OCI-LY7 (cell line): ENCODE results near the gene TGFBR1. TPM values are rescaled to one million over a fixed set of nuclear protein-coding genes. Genes with fewer than 3 reads are reported as not detected.

Source experiments
- BruUV-seq: library from RNA; stranded (reverse); fragments of 400-500 nt; replicated peaks from 2 replicates; lab custom pipeline; 2021; lab: Mats Ljungman, UMichigan
- CTCF ChIA-PET: fragments of 300-600 bp; sonication (Branson Sonifier 250); formaldehyde crosslinking; loops from one replicate; lab custom pipeline; 2022; ENCODE audit warnings: antibody characterized with exemption; ENCODE audit not compliant: unreplicated experiment; lab: Charles Lee
- POLR2A ChIA-PET: fragments of 300-600 bp; sonication (Branson Sonifier 250); formaldehyde crosslinking; loops from one replicate; lab custom pipeline; 2022; ENCODE audit warnings: antibody characterized with exemption; lab: Charles Lee
- DNase-seq: peaks from one replicate; pipeline ENCODE4 v3.0.0-alpha.2; 2015; ENCODE audit warnings: low spot score
- H2AFZ ChIP-seq: fragments of 200-600 bp; sonication (generic), shearing (Covaris generic); 2 replicates; pipeline ENCODE4 v1.6.1; 2014; ENCODE audit warnings: mild to moderate bottlenecking, antibody characterized with exemption, low read length, moderate library complexity
- H3K27ac ChIP-seq: fragments of 200-600 bp; sonication (generic); 2 replicates; pipeline ENCODE4 v1.5.1; 2014; ENCODE audit warnings: mixed run types, low read depth, mild to moderate bottlenecking, moderate library complexity, low read length, inconsistent platforms; ENCODE audit not compliant: poor library complexity, severe bottlenecking
- H3K36me3 ChIP-seq: fragments of 200-600 bp; sonication (generic); 2 replicates; pipeline ENCODE4 v1.6.1; 2014; ENCODE audit warnings: mild to moderate bottlenecking, antibody characterized with exemption, low read length, moderate library complexity, mixed read lengths; ENCODE audit not compliant: insufficient read depth
- H3K4me1 ChIP-seq: fragments of 200-600 bp; sonication (generic); 2 replicates; pipeline ENCODE4 v1.5.1; 2014; ENCODE audit warnings: mild to moderate bottlenecking, low read length; ENCODE audit not compliant: insufficient read depth, poor library complexity, severe bottlenecking
- H3K4me2 ChIP-seq: fragments of 200-600 bp; sonication (generic); 2 replicates; pipeline ENCODE4 v1.6.1; 2014; ENCODE audit warnings: mild to moderate bottlenecking, low read length
- H3K4me3 ChIP-seq: fragments of 200-600 bp; sonication (generic); 2 replicates; pipeline ENCODE4 v1.5.1; 2014; ENCODE audit warnings: mild to moderate bottlenecking, low read depth, low read length; ENCODE audit not compliant: poor library complexity, severe bottlenecking
- H3K79me2 ChIP-seq: fragments of 200-600 bp; sonication (generic); 2 replicates; pipeline ENCODE4 v1.6.1; 2016; ENCODE audit warnings: low read depth, mild to moderate bottlenecking, low read length, moderate library complexity, mixed read lengths; ENCODE audit not compliant: insufficient read depth
- H3K9me2 ChIP-seq: fragments of 200-600 bp; sonication (generic); 2 replicates; pipeline ENCODE4 v1.6.1; 2016; ENCODE audit warnings: mild to moderate bottlenecking, low read length, mixed read lengths; ENCODE audit not compliant: insufficient read depth
- H3K9me3 ChIP-seq: fragments of 200-600 bp; sonication (generic); 2 replicates; pipeline ENCODE4 v1.6.1; 2014; ENCODE audit warnings: mild to moderate bottlenecking, mixed run types, low read length, mixed read lengths
- H4K20me1 ChIP-seq: fragments of 200-600 bp; sonication (generic); 2 replicates; pipeline ENCODE4 v1.6.1; 2014; ENCODE audit warnings: mild to moderate bottlenecking, antibody characterized with exemption, low read length, moderate library complexity, mixed read lengths; ENCODE audit not compliant: insufficient read depth
- EZH2phosphoT487 ChIP-seq: fragments of 200-600 bp; sonication (generic); IDR thresholded peaks from 2 replicates; pipeline ENCODE4 v1.6.1; 2018; ENCODE audit warnings: low read depth, borderline replicate concordance, mild to moderate bottlenecking, mixed run types, antibody characterized with exemption, low read length, moderate library complexity, mixed read lengths
- intact Hi-C: fragments of 100-400 bp; cut with micrococcal nuclease; formaldehyde crosslinking; loops from one replicate; pipeline ENCODE4 v1.10.0; 2022; ENCODE audit not compliant: unreplicated experiment
- total RNA-seq, 2 experiments: library from RNA; depleted of rRNA in 1 of 2; stranded (reverse); fragments of >200 nt in 1 of 2; shearing (Covaris generic) in 1 of 2; gene quantifications; 2 replicates each; pipeline ENCODE4 v1.2.3, GENCODE V29; 2014 to 2022
- TF ChIP-seq, protein P1 (sequence below): fragments of 200-600 bp; sonication (generic); conservative IDR thresholded peaks from 2 replicates; pipeline ENCODE4 v1.5.1; 2014; ENCODE audit warnings: mild to moderate bottlenecking, antibody characterized with exemption, low read length, moderate library complexity, mixed read lengths

The TGFBR1 gene
- total RNA-seq, 2 experiments from 2014 or later = 13.6 to 36.7 TPM

DNA sequence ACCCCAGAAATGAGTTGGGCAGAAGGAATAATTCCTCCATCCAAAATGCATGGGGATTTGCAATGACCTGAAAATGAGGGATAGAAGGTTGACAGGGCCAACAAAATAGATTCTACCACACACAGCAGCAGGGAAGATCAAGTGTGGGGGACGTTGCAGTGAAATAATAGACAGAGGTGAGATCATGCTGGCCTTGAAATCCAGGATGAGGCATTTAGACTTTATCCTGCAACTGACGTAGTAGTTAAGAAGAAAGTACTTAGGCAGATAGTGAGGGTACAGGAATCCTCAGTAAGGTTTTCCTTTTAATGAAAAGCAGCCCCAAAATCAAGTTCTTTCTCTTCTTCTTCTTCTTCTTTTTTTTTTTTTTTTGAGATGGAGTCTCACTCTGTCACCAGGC, 31.6 kb upstream of the TGFBR1 start:
- no peak for TF ChIP-seq EZH2phosphoT487
- TF ChIP-seq, protein P1, sequence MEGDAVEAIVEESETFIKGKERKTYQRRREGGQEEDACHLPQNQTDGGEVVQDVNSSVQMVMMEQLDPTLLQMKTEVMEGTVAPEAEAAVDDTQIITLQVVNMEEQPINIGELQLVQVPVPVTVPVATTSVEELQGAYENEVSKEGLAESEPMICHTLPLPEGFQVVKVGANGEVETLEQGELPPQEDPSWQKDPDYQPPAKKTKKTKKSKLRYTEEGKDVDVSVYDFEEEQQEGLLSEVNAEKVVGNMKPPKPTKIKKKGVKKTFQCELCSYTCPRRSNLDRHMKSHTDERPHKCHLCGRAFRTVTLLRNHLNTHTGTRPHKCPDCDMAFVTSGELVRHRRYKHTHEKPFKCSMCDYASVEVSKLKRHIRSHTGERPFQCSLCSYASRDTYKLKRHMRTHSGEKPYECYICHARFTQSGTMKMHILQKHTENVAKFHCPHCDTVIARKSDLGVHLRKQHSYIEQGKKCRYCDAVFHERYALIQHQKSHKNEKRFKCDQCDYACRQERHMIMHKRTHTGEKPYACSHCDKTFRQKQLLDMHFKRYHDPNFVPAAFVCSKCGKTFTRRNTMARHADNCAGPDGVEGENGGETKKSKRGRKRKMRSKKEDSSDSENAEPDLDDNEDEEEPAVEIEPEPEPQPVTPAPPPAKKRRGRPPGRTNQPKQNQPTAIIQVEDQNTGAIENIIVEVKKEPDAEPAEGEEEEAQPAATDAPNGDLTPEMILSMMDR = no peak
- H3K27ac ChIP-seq = no peak overlapping the region
- no peaks in the 10 kb centered on the region for H3K36me3 ChIP-seq
- intact Hi-C loops = no loop called here
- H3K4me2 ChIP-seq = no peak overlapping the region
- CTCF ChIA-PET = no interaction called here
- no peaks in the 10 kb centered on the region for H4K20me1 ChIP-seq
- DNase-seq = no peak
- BruUV-seq = no TSS peak
- H3K4me3 ChIP-seq = no peak overlapping the region
- H2AFZ ChIP-seq = no peak overlapping the region
- H3K4me1 ChIP-seq = peaks cover 15% of the 10 kb centered on the region
- H3K79me2 ChIP-seq = no peaks in the 10 kb centered on the region
- no peaks in the 10 kb centered on the region for H3K9me3 ChIP-seq
- H3K9me2 ChIP-seq = no peaks in the 10 kb centered on the region
- POLR2A ChIA-PET = interaction anchor here (0.6 kb wide), 1 partner anchor 34 kb away, joined by 8 read pairs; no protein-coding TSS in a partner anchor

DNA sequence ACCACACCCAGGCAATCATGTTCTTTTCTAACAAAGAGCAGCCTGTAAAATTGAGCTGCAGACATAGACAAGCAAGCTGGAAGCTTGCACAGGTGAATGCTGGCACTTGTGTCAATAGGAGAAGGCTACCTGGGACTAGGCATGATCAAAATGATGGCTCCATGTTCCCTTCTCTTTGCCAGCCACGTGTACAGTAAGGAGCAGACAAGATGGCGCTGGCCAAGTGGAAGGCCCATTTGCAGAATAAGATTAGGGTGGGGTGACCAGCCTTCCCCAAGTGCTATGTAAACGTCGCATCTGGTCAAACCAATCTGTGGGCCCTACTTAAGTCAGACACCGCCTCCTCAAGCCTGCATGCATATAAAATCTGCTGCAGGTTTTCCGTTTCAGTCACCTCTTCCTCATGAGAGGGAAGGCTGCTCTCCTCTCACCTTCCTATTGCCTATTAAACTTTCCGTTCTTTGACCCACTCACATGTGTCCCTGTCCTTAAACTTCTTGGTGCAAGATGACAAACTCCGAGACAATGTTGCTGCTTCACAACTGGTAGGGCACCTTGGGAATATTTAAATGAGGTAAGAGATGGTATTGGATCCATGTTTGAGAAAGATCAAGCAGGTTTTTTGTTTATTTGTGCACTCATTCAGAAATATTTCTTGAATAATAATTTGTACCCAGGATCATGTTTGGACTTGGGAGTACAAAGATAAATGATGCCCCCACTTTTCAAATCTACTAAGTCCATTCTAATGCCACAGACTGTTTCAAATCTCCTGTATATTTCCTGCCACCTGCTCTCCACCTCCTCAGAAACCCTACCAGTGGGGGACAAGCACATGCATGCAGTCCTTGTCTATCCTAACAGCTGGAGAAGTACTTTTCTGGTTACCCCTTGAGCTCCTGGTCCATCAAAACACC, 30.7 kb upstream of the TGFBR1 start:
- Histone ChIP-seq H3K36me3 (no peaks in the 10 kb centered on the region), H3K4me2 (no peak overlapping the region), H4K20me1 (no peaks in the 10 kb centered on the region), H3K27ac (no peak overlapping the region), H3K9me3 (no peaks in the 10 kb centered on the region), H3K9me2 (no peaks in the 10 kb centered on the region), H3K4me1 (peaks cover 10% of the 10 kb centered on the region), H3K79me2 (no peaks in the 10 kb centered on the region), H3K4me3 (no peak overlapping the region), H2AFZ (no peak overlapping the region)
- no TSS peak for BruUV-seq
- no peak for TF ChIP-seq EZH2phosphoT487
- TF ChIP-seq, protein P1 = no peak
- POLR2A ChIA-PET = interaction anchor here (0.6 to 0.8 kb wide), 2 partner anchors 15 to 33 kb away, joined by 3 to 8 read pairs; no protein-coding TSS in a partner anchor
- intact Hi-C loops = no loop called here
- CTCF ChIA-PET = no interaction called here
- no peak for DNase-seq

DNA sequence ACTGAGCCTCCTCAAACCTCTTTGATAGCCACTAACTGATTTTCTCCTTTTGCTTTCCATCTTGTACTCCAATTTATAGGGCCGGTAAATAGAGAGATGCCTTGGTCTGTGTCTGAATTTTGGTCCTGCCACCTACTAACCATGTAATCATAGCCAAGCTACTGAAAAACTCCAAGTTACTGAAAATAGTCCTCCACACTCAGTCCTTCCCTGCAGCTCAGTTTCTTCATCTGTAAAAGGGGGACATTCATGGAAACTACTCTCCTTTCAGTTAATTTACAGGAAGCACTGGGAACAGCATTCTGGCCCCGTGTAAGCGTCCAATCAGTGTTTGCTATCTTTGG, 30.0 kb upstream of the TGFBR1 start:
- BruUV-seq = no TSS peak
- DNase-seq = no peak
- Histone ChIP-seq H3K9me3 (no peaks in the 10 kb centered on the region), H4K20me1 (no peaks in the 10 kb centered on the region), H3K9me2 (no peaks in the 10 kb centered on the region), H3K79me2 (no peaks in the 10 kb centered on the region), H3K27ac (no peak overlapping the region), H2AFZ (no peak overlapping the region), H3K4me3 (no peak overlapping the region), H3K36me3 (no peaks in the 10 kb centered on the region), H3K4me1 (peaks cover 8% of the 10 kb centered on the region), H3K4me2 (no peak overlapping the region)
- ChIA-PET CTCF (no interaction called here), POLR2A (interaction anchor here (0.8 kb wide), 1 partner anchor 15 kb away, joined by 3 read pairs; no protein-coding TSS in a partner anchor)
- intact Hi-C loops = no loop called here
- TF ChIP-seq, protein P1 = no peak
- TF ChIP-seq EZH2phosphoT487 = no peak
